ENCODE measurements around the gene RPS16. TPM values are rescaled to one million over a fixed set of nuclear protein-coding genes. Genes with fewer than 3 reads are reported as not detected.

Gene RPS16
- total RNA-seq, 1 donor from 2014 or later, result 2,151 TPM

- no peaks in the 10 kb centered on the region for H3K9me3 Mint-ChIP-seq (ENCODE audit: unreplicated experiment)
- H3K4me3 Mint-ChIP-seq (ENCODE audit: unreplicated experiment), result peak overlapping the region; percentile 92
- H3K27ac Mint-ChIP-seq (ENCODE audit: unreplicated experiment), result peak overlapping the region; percentile 61
- H3K36me3 Mint-ChIP-seq (ENCODE audit: low read depth, unreplicated experiment), result peaks cover 15% of the 10 kb centered on the region
- no peak for DNase-seq (ENCODE audit: low spot score)
- H3K27me3 Mint-ChIP-seq (ENCODE audit: unreplicated experiment), result peaks cover 33% of the 10 kb centered on the region
- TF ChIP-seq CTCF (IDR thresholded peaks at IDR 0.05; ENCODE audit: unreplicated experiment), result no peak
- H3K4me1 Mint-ChIP-seq (ENCODE audit: unreplicated experiment), result peaks cover 26% of the 10 kb centered on the region
Observed at GRCh38 chr19:39407410-39407659, 28.4 kb downstream of the RPS16 start.

- peak within 1 kb of the TSS; percentile 89 for H3K27ac Mint-ChIP-seq (ENCODE audit: unreplicated experiment)
- no peaks in the 10 kb centered on the region for H3K9me3 Mint-ChIP-seq (ENCODE audit: unreplicated experiment)
- peaks cover 11% of the 10 kb centered on the region for H3K36me3 Mint-ChIP-seq (ENCODE audit: low read depth, unreplicated experiment)
- TF ChIP-seq CTCF (IDR thresholded peaks at IDR 0.05; ENCODE audit: unreplicated experiment), result no peak
- peak within 1 kb of the TSS; percentile 95 for H3K4me3 Mint-ChIP-seq (ENCODE audit: unreplicated experiment)
- H3K4me1 Mint-ChIP-seq (ENCODE audit: unreplicated experiment), result peaks cover 31% of the 10 kb centered on the region
- H3K27me3 Mint-ChIP-seq (ENCODE audit: unreplicated experiment), result peaks cover 32% of the 10 kb centered on the region
- DNase-seq (ENCODE audit: low spot score), result peak; percentile 85
Observed at GRCh38 chr19:39406656-39407409, 28.9 kb downstream of the RPS16 start, which contains the start of gene ZFP36. ZFP36 (plus strand) TSS chr19:39406847; CDS start chr19:39406905, 58 bp downstream.

GRCh38 chr19:39405958-39406655, 29.6 kb downstream of the RPS16 start:
- Mint-ChIP-seq H3K27ac (ENCODE audit: unreplicated experiment) (peak overlapping the region; percentile 89), H3K4me3 (ENCODE audit: unreplicated experiment) (peak overlapping the region; percentile 95), H3K4me1 (ENCODE audit: unreplicated experiment) (peaks cover 32% of the 10 kb centered on the region), H3K27me3 (ENCODE audit: unreplicated experiment) (peaks cover 30% of the 10 kb centered on the region), H3K36me3 (ENCODE audit: low read depth, unreplicated experiment) (peaks cover 4% of the 10 kb centered on the region), H3K9me3 (ENCODE audit: unreplicated experiment) (no peaks in the 10 kb centered on the region)
- TF ChIP-seq CTCF (IDR thresholded peaks at IDR 0.05; ENCODE audit: unreplicated experiment), result no peak
- no peak for DNase-seq (ENCODE audit: low spot score)

GRCh38 chr19:39405261-39405957, 30.3 kb downstream of the RPS16 start:
- H3K27me3 Mint-ChIP-seq (ENCODE audit: unreplicated experiment), result peaks cover 32% of the 10 kb centered on the region
- no peak for TF ChIP-seq CTCF (IDR thresholded peaks at IDR 0.05; ENCODE audit: unreplicated experiment)
- DNase-seq (ENCODE audit: low spot score), result no peak
- H3K36me3 Mint-ChIP-seq (ENCODE audit: low read depth, unreplicated experiment), result peaks cover 3% of the 10 kb centered on the region
- H3K9me3 Mint-ChIP-seq (ENCODE audit: unreplicated experiment), result no peaks in the 10 kb centered on the region
- peaks cover 29% of the 10 kb centered on the region for H3K4me1 Mint-ChIP-seq (ENCODE audit: unreplicated experiment)
- peak overlapping the region; percentile 89 for H3K27ac Mint-ChIP-seq (ENCODE audit: unreplicated experiment)
- H3K4me3 Mint-ChIP-seq (ENCODE audit: unreplicated experiment), result no peak overlapping the region
